Hepatocyte (in vitro differentiated cells): Measurements from ENCODE around the gene ANP32D.

Experiments used
- EZH2 ChIP-seq: fragments of 200-600 bp; sonication (generic); IDR thresholded peaks from 2 replicates; pipeline ENCODE4 v1.6.1; 2016; ENCODE audit warnings: antibody characterized with exemption, mild to moderate bottlenecking, borderline replicate concordance
- TF ChIP-seq, protein P1 (sequence below): fragments of 200-600 bp; sonication (generic); IDR thresholded peaks from 2 replicates; pipeline ENCODE4 v1.5.1; 2016; ENCODE audit warnings: antibody characterized with exemption, mild to moderate bottlenecking; ENCODE audit not compliant: poor library complexity

GRCh38 chr12:48459259-48459658 is 13.1 kb upstream of the ANP32D start:
- TF ChIP-seq, protein P1, sequence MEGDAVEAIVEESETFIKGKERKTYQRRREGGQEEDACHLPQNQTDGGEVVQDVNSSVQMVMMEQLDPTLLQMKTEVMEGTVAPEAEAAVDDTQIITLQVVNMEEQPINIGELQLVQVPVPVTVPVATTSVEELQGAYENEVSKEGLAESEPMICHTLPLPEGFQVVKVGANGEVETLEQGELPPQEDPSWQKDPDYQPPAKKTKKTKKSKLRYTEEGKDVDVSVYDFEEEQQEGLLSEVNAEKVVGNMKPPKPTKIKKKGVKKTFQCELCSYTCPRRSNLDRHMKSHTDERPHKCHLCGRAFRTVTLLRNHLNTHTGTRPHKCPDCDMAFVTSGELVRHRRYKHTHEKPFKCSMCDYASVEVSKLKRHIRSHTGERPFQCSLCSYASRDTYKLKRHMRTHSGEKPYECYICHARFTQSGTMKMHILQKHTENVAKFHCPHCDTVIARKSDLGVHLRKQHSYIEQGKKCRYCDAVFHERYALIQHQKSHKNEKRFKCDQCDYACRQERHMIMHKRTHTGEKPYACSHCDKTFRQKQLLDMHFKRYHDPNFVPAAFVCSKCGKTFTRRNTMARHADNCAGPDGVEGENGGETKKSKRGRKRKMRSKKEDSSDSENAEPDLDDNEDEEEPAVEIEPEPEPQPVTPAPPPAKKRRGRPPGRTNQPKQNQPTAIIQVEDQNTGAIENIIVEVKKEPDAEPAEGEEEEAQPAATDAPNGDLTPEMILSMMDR, result no peak
- TF ChIP-seq EZH2, result no peak
